ENCODE measurements around the gene GREM1. TPM values are rescaled to one million over a fixed set of nuclear protein-coding genes. Genes with fewer than 3 reads are reported as not detected.
A peak's percentile ranks its signal among the peaks of the same experiment; 100 is the strongest.

GREM1 gene
- total RNA-seq, 1 donor from 2014 or later: 3.7 TPM

GRCh38 chr15:32700501-32701150 is 17.2 kb upstream of the GREM1 start:
- DNase-seq (ENCODE audit: low read depth) (no peak), FAIRE-seq (no peak)
- Histone ChIP-seq H3K4me3 (ENCODE audit: low read depth, low read length) (no peak overlapping the region), H3K27me3 (ENCODE audit: control insufficient read depth, insufficient read depth, low read length) (no peaks in the 10 kb centered on the region), H3K36me3 (ENCODE audit: control insufficient read depth, insufficient read depth, low read length) (no peaks in the 10 kb centered on the region)
- TF ChIP-seq CTCF (IDR thresholded peaks at IDR 0.05; ENCODE audit: insufficient read depth, low read length, severe bottlenecking): no peak

- FAIRE-seq: no peak
- peak; percentile 31 for DNase-seq (ENCODE audit: low read depth)
- no peaks in the 10 kb centered on the region for H3K36me3 ChIP-seq (ENCODE audit: control insufficient read depth, insufficient read depth, low read length)
- H3K4me3 ChIP-seq (ENCODE audit: low read depth, low read length): no peak overlapping the region
- no peak for TF ChIP-seq CTCF (IDR thresholded peaks at IDR 0.05; ENCODE audit: insufficient read depth, low read length, severe bottlenecking)
- no peaks in the 10 kb centered on the region for H3K27me3 ChIP-seq (ENCODE audit: control insufficient read depth, insufficient read depth, low read length)
Measured at GRCh38 chr15:32701863-32702262, 15.9 kb upstream of the GREM1 start.

- no peaks in the 10 kb centered on the region for H3K36me3 ChIP-seq (ENCODE audit: control insufficient read depth, insufficient read depth, low read length)
- FAIRE-seq: no peak
- peaks cover 3% of the 10 kb centered on the region for H3K27me3 ChIP-seq (ENCODE audit: control insufficient read depth, insufficient read depth, low read length)
- no peak for TF ChIP-seq CTCF (IDR thresholded peaks at IDR 0.05; ENCODE audit: insufficient read depth, low read length, severe bottlenecking)
- no peak overlapping the region for H3K4me3 ChIP-seq (ENCODE audit: low read depth, low read length)
- DNase-seq (ENCODE audit: low read depth): no peak
Measured at GRCh38 chr15:32704395-32704981, 13.3 kb upstream of the GREM1 start.

GRCh38 chr15:32705446-32705845 is 12.4 kb upstream of the GREM1 start:
- Histone ChIP-seq H3K36me3 (ENCODE audit: control insufficient read depth, insufficient read depth, low read length) (no peaks in the 10 kb centered on the region), H3K27me3 (ENCODE audit: control insufficient read depth, insufficient read depth, low read length) (peaks cover 3% of the 10 kb centered on the region), H3K4me3 (ENCODE audit: low read depth, low read length) (no peak overlapping the region)
- DNase-seq (ENCODE audit: low read depth): peak; percentile 55
- no peak for FAIRE-seq
- no peak for TF ChIP-seq CTCF (IDR thresholded peaks at IDR 0.05; ENCODE audit: insufficient read depth, low read length, severe bottlenecking)

- H3K27me3 ChIP-seq (ENCODE audit: control insufficient read depth, insufficient read depth, low read length): peaks cover 3% of the 10 kb centered on the region
- TF ChIP-seq CTCF (IDR thresholded peaks at IDR 0.05; ENCODE audit: insufficient read depth, low read length, severe bottlenecking): no peak
- FAIRE-seq (no peak), DNase-seq (ENCODE audit: low read depth) (peak; percentile 46)
- H3K4me3 ChIP-seq (ENCODE audit: low read depth, low read length): no peak overlapping the region
- H3K36me3 ChIP-seq (ENCODE audit: control insufficient read depth, insufficient read depth, low read length): no peaks in the 10 kb centered on the region
Measured at GRCh38 chr15:32706704-32707103, 11.1 kb upstream of the GREM1 start.

- DNase-seq (ENCODE audit: low read depth) (no peak), FAIRE-seq (no peak)
- TF ChIP-seq CTCF (IDR thresholded peaks at IDR 0.05; ENCODE audit: insufficient read depth, low read length, severe bottlenecking): no peak
- H3K4me3 ChIP-seq (ENCODE audit: low read depth, low read length): no peak overlapping the region
- H3K27me3 ChIP-seq (ENCODE audit: control insufficient read depth, insufficient read depth, low read length): peaks cover 5% of the 10 kb centered on the region
- H3K36me3 ChIP-seq (ENCODE audit: control insufficient read depth, insufficient read depth, low read length): no peaks in the 10 kb centered on the region
Measured at GRCh38 chr15:32707436-32707835, 10.4 kb upstream of the GREM1 start.
